Measurements from ENCODE around the gene CACNA2D3. TPM values are rescaled to one million over a fixed set of nuclear protein-coding genes. Genes with fewer than 3 reads are reported as not detected.

CACNA2D3 gene
- total RNA-seq, 2 donors from 2014 or later = 1.1 to 5.9 TPM

GRCh38 chr3:54528668-54529067 lies 406.3 kb downstream of the CACNA2D3 start:
- H3K4me3 ChIP-seq = no peak overlapping the region
- H3K27ac ChIP-seq = no peak overlapping the region
- H3K36me3 ChIP-seq = no peaks in the 10 kb centered on the region
- no peak for TF ChIP-seq POLR2AphosphoS5 (IDR thresholded peaks at IDR 0.05)
- no peak for TF ChIP-seq CTCF (IDR thresholded peaks at IDR 0.05)
- TF ChIP-seq POLR2A (IDR thresholded peaks at IDR 0.05) = no peak
- intact Hi-C loops (cut with DNase I) = no loop called here
- 57% methylated on average over 3 of the region's 3 CpGs for WGBS
- no peaks in the 10 kb centered on the region for H3K27me3 ChIP-seq (replicated peaks; ENCODE audit: insufficient read depth)
- H3K9me3 ChIP-seq = no peaks in the 10 kb centered on the region
- DNase-seq (ENCODE audit: low spot score) = no peak
- H3K4me1 ChIP-seq (replicated peaks) = no peaks in the 10 kb centered on the region

- no peak for DNase-seq (ENCODE audit: low spot score)
- Histone ChIP-seq H3K9me3 (no peaks in the 10 kb centered on the region), H3K36me3 (no peaks in the 10 kb centered on the region), H3K4me3 (no peak overlapping the region), H3K27me3 (replicated peaks; ENCODE audit: insufficient read depth) (no peaks in the 10 kb centered on the region), H3K27ac (no peak overlapping the region), H3K4me1 (replicated peaks) (no peaks in the 10 kb centered on the region)
- no peak for TF ChIP-seq POLR2A (IDR thresholded peaks at IDR 0.05)
- no peak for TF ChIP-seq POLR2AphosphoS5 (IDR thresholded peaks at IDR 0.05)
- no peak for TF ChIP-seq CTCF (IDR thresholded peaks at IDR 0.05)
- WGBS = 93% methylated on average over 5 of the region's 5 CpGs
- intact Hi-C loops (cut with DNase I) = no loop called here
Observed at GRCh38 chr3:54530091-54530490, 407.7 kb downstream of the CACNA2D3 start.

- 60% methylated on average over 5 of the region's 5 CpGs for WGBS
- H3K9me3 ChIP-seq = no peaks in the 10 kb centered on the region
- no peak for TF ChIP-seq POLR2A (IDR thresholded peaks at IDR 0.05)
- TF ChIP-seq CTCF (IDR thresholded peaks at IDR 0.05) = no peak
- no peak for TF ChIP-seq POLR2AphosphoS5 (IDR thresholded peaks at IDR 0.05)
- no peak for DNase-seq (ENCODE audit: low spot score)
- no peak overlapping the region for H3K27ac ChIP-seq
- intact Hi-C loops (cut with DNase I) = no loop called here
- H3K27me3 ChIP-seq (replicated peaks; ENCODE audit: insufficient read depth) = no peaks in the 10 kb centered on the region
- no peaks in the 10 kb centered on the region for H3K4me1 ChIP-seq (replicated peaks)
- no peak overlapping the region for H3K4me3 ChIP-seq
- no peaks in the 10 kb centered on the region for H3K36me3 ChIP-seq
Observed at GRCh38 chr3:54530944-54531343, 408.6 kb downstream of the CACNA2D3 start.

- 90% methylated on average over 6 of the region's 6 CpGs for WGBS
Observed at GRCh38 chr3:54531741-54532140, 409.4 kb downstream of the CACNA2D3 start.

More at GRCh38 chr3:54531741-54532140, 409.4 kb downstream of the CACNA2D3 start:
- Histone ChIP-seq H3K4me3 (no peak overlapping the region), H3K36me3 (no peaks in the 10 kb centered on the region), H3K27ac (no peak overlapping the region), H3K9me3 (no peaks in the 10 kb centered on the region), H3K27me3 (replicated peaks; ENCODE audit: insufficient read depth) (no peaks in the 10 kb centered on the region), H3K4me1 (replicated peaks) (no peaks in the 10 kb centered on the region)
- TF ChIP-seq CTCF (IDR thresholded peaks at IDR 0.05) (no peak), POLR2A (IDR thresholded peaks at IDR 0.05) (no peak), POLR2AphosphoS5 (IDR thresholded peaks at IDR 0.05) (no peak)
- no peak for DNase-seq (ENCODE audit: low spot score)
- intact Hi-C loops (cut with DNase I) = no loop called here
